Neural progenitor cell (in vitro differentiated cells): ENCODE results near the gene EHF. TPM values are rescaled to one million over a fixed set of nuclear protein-coding genes. Genes with fewer than 3 reads are reported as not detected.

Experiments used
- DNase-seq: peaks from one replicate; pipeline ENCODE4 v3.0.0-alpha.2; 2016; ENCODE audit warnings: low spot score
- H2AFZ ChIP-seq: fragments of 200-600 bp; sonication (generic); replicated peaks from 2 replicates; pipeline ENCODE4 v1.6.1; 2016; ENCODE audit warnings: antibody characterized with exemption
- H3F3A ChIP-seq: fragments of 200-600 bp; sonication (generic); 2 replicates; pipeline ENCODE4 v1.6.1; 2016; ENCODE audit warnings: antibody characterized with exemption, low read depth
- H3K27ac ChIP-seq: fragments of 200-600 bp; sonication (generic); 2 replicates; pipeline ENCODE4 v1.5.1; 2016; ENCODE audit warnings: mild to moderate bottlenecking
- H3K27me3 ChIP-seq: fragments of 200-600 bp; sonication (generic); 2 replicates; pipeline ENCODE4 v1.6.1; 2016; ENCODE audit warnings: mild to moderate bottlenecking, moderate library complexity
- H3K36me3 ChIP-seq: fragments of 200-600 bp; sonication (generic); 2 replicates; pipeline ENCODE4 v1.5.1; 2016
- H3K4me1 ChIP-seq: fragments of 200-600 bp; sonication (generic); 2 replicates; pipeline ENCODE4 v1.6.1; 2016; ENCODE audit warnings: mixed run types
- H3K4me2 ChIP-seq: fragments of 200-600 bp; sonication (generic); 2 replicates; pipeline ENCODE4 v1.6.1; 2016
- H3K4me3 ChIP-seq: fragments of 200-600 bp; sonication (generic); 2 replicates; pipeline ENCODE4 v1.5.1; 2016
- H3K79me2 ChIP-seq: fragments of 200-600 bp; sonication (generic); 2 replicates; pipeline ENCODE4 v1.6.1; 2016; ENCODE audit warnings: low read depth
- H3K9ac ChIP-seq: fragments of 200-600 bp; sonication (generic); 2 replicates; pipeline ENCODE4 v1.6.1; 2016
- H3K9me3 ChIP-seq: fragments of 200-600 bp; sonication (generic); 2 replicates; pipeline ENCODE4 v1.5.1; 2016; ENCODE audit warnings: low read depth
- H4K20me1 ChIP-seq: fragments of 200-600 bp; sonication (generic); 2 replicates; pipeline ENCODE4 v1.6.1; 2016; ENCODE audit warnings: low read depth
- H3K27ac Mint-ChIP-seq: 3 replicates; pipeline ENCODE4 v1.8.0; 2021; ENCODE audit warnings: mixed read lengths
- H3K27me3 Mint-ChIP-seq: 2 replicates; pipeline ENCODE4 v1.8.0; 2022; ENCODE audit warnings: low read depth, mild to moderate bottlenecking, inconsistent platforms, moderate library complexity, mixed read lengths; ENCODE audit not compliant: insufficient read depth
- H3K36me3 Mint-ChIP-seq: 3 replicates; pipeline ENCODE4 v1.8.0; 2021; ENCODE audit warnings: mixed read lengths
- H3K4me1 Mint-ChIP-seq: 3 replicates; pipeline ENCODE4 v1.8.0; 2021; ENCODE audit warnings: mixed read lengths
- H3K4me3 Mint-ChIP-seq: 3 replicates; pipeline ENCODE4 v1.8.0; 2021; ENCODE audit warnings: mild to moderate bottlenecking, moderate library complexity, mixed read lengths
- H3K9me3 Mint-ChIP-seq: 3 replicates; pipeline ENCODE4 v1.8.0; 2020; ENCODE audit warnings: mixed read lengths
- CTCF ChIP-seq: fragments of 200-600 bp; sonication (generic); IDR thresholded peaks from 2 replicates; pipeline ENCODE4 v1.5.1; 2017; ENCODE audit warnings: antibody characterized with exemption, mild to moderate bottlenecking
- EZH2 ChIP-seq: fragments of 200-600 bp; sonication (generic); IDR thresholded peaks from 2 replicates; pipeline ENCODE4 v1.6.1; 2017; ENCODE audit warnings: antibody characterized with exemption, mild to moderate bottlenecking, moderate library complexity
- EZH2phosphoT487 ChIP-seq: fragments of 200-600 bp; sonication (generic); IDR thresholded peaks from 2 replicates; pipeline ENCODE4 v1.6.1; 2017; ENCODE audit warnings: antibody characterized with exemption
- total RNA-seq: library from RNA; depleted of rRNA; stranded (reverse); fragments of >200 nt; gene quantifications from 2 replicates; pipeline ENCODE4 v1.2.3, GENCODE V29; 2015; ENCODE audit warnings: low replicate concordance

The EHF gene
- total RNA-seq, 1 donor from 2014 or later = not detected

GRCh38 chr11:34614344-34615104, 6.4 kb upstream of the EHF start:
- Mint-ChIP-seq H3K9me3 (no peaks in the 10 kb centered on the region), H3K4me1 (peaks cover 8% of the 10 kb centered on the region), H3K27ac (no peak overlapping the region), H3K4me3 (no peak overlapping the region), H3K36me3 (no peaks in the 10 kb centered on the region), H3K27me3 (no peaks in the 10 kb centered on the region)
- H3F3A ChIP-seq = no peaks in the 10 kb centered on the region
- DNase-seq = no peak
- H3K36me3 ChIP-seq = no peaks in the 10 kb centered on the region
- H4K20me1 ChIP-seq = no peaks in the 10 kb centered on the region
- no peak overlapping the region for H3K4me3 ChIP-seq
- H2AFZ ChIP-seq = no peak overlapping the region
- no peak overlapping the region for H3K4me2 ChIP-seq
- H3K4me1 ChIP-seq = no peaks in the 10 kb centered on the region
- H3K79me2 ChIP-seq = no peaks in the 10 kb centered on the region
- no peak for TF ChIP-seq CTCF
- TF ChIP-seq EZH2phosphoT487 = no peak
- no peak for TF ChIP-seq EZH2
- no peaks in the 10 kb centered on the region for H3K27me3 ChIP-seq
- H3K9me3 ChIP-seq = no peaks in the 10 kb centered on the region
- no peak overlapping the region for H3K9ac ChIP-seq
- H3K27ac ChIP-seq = no peak overlapping the region

GRCh38 chr11:34616086-34616485, 4.8 kb upstream of the EHF start:
- no peak overlapping the region for H2AFZ ChIP-seq
- Mint-ChIP-seq H3K27me3 (no peaks in the 10 kb centered on the region), H3K4me1 (peaks cover 8% of the 10 kb centered on the region), H3K9me3 (no peaks in the 10 kb centered on the region), H3K4me3 (no peak overlapping the region), H3K27ac (no peak overlapping the region), H3K36me3 (no peaks in the 10 kb centered on the region)
- H3K4me2 ChIP-seq = no peak overlapping the region
- TF ChIP-seq CTCF = no peak
- no peak for TF ChIP-seq EZH2
- TF ChIP-seq EZH2phosphoT487 = no peak
- no peaks in the 10 kb centered on the region for H3K27me3 ChIP-seq
- H4K20me1 ChIP-seq = no peaks in the 10 kb centered on the region
- H3F3A ChIP-seq = no peaks in the 10 kb centered on the region
- no peak overlapping the region for H3K9ac ChIP-seq
- H3K79me2 ChIP-seq = no peaks in the 10 kb centered on the region
- no peaks in the 10 kb centered on the region for H3K4me1 ChIP-seq
- no peaks in the 10 kb centered on the region for H3K36me3 ChIP-seq
- no peak overlapping the region for H3K4me3 ChIP-seq
- DNase-seq = no peak
- no peaks in the 10 kb centered on the region for H3K9me3 ChIP-seq
- H3K27ac ChIP-seq = no peak overlapping the region

- Histone ChIP-seq H3K4me1 (no peaks in the 10 kb centered on the region), H3K9me3 (no peaks in the 10 kb centered on the region), H4K20me1 (no peaks in the 10 kb centered on the region), H3K4me3 (no peak overlapping the region), H3K9ac (no peak overlapping the region), H3K36me3 (no peaks in the 10 kb centered on the region), H3K79me2 (no peaks in the 10 kb centered on the region), H3K27me3 (no peaks in the 10 kb centered on the region), H2AFZ (no peak overlapping the region), H3K4me2 (no peak overlapping the region), H3F3A (no peaks in the 10 kb centered on the region), H3K27ac (no peak overlapping the region)
- DNase-seq = no peak
- Mint-ChIP-seq H3K4me1 (peaks cover 8% of the 10 kb centered on the region), H3K9me3 (no peaks in the 10 kb centered on the region), H3K36me3 (no peaks in the 10 kb centered on the region), H3K27ac (no peak overlapping the region), H3K27me3 (no peaks in the 10 kb centered on the region), H3K4me3 (no peak overlapping the region)
- no peak for TF ChIP-seq CTCF
- TF ChIP-seq EZH2 = no peak
- TF ChIP-seq EZH2phosphoT487 = no peak
Observed at GRCh38 chr11:34616830-34617504, 3.9 kb upstream of the EHF start.
